Peyer's patch (tissue), 4 donors: ENCODE data around the gene FIZ1.

Experiments
- POLR2A ChIP-seq, 2 donors: fragments of 450-650 bp; IDR thresholded peaks; one replicate each; pipeline ENCODE4 v1.5.1; 2017; ENCODE audit warnings: antibody characterized with exemption in 2 of 2, mild to moderate bottlenecking in 2 of 2, moderate library complexity in 2 of 2
- TF ChIP-seq, protein P1 (sequence below), 6 experiments: fragments of 450-650 bp in 4 of 6; fragments of 200-600 bp in 2 of 6; sonication (generic) in 1 of 6; IDR thresholded peaks; one replicate each; pipeline ENCODE4 v1.5.1; 2017 to 2019; ENCODE audit warnings: antibody characterized with exemption in 6 of 6, mild to moderate bottlenecking in 3 of 6, moderate library complexity in 1 of 6

DNA sequence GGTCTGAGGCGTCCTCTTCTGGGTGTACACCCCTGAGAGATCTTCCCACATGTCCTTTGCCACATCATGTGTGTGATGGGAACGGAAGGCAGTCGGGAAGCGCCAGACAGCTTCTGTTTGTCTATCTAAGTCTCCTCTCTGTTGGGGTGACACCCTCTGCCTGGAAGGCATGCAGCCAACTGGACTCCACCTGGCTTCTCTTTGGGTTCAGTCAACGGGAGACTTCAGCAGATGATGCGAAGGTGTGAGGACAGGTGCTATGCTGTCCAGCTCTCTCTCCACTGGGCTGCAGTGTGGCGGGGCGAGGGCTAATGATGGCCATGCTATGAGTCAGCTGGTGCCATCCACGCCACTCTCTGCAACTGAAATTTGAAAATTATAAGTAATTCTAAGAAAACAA is 39.6 kb downstream of the FIZ1 start:
- TF ChIP-seq, protein P1, sequence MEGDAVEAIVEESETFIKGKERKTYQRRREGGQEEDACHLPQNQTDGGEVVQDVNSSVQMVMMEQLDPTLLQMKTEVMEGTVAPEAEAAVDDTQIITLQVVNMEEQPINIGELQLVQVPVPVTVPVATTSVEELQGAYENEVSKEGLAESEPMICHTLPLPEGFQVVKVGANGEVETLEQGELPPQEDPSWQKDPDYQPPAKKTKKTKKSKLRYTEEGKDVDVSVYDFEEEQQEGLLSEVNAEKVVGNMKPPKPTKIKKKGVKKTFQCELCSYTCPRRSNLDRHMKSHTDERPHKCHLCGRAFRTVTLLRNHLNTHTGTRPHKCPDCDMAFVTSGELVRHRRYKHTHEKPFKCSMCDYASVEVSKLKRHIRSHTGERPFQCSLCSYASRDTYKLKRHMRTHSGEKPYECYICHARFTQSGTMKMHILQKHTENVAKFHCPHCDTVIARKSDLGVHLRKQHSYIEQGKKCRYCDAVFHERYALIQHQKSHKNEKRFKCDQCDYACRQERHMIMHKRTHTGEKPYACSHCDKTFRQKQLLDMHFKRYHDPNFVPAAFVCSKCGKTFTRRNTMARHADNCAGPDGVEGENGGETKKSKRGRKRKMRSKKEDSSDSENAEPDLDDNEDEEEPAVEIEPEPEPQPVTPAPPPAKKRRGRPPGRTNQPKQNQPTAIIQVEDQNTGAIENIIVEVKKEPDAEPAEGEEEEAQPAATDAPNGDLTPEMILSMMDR (IDR thresholded peaks at IDR 0.05), result no peak
- no peak for TF ChIP-seq POLR2A (IDR thresholded peaks at IDR 0.05)
